ENCODE results near the gene ZNF317.

ZNF317 gene

GRCh38 chr19:9159891-9160290 lies 19.7 kb downstream of the ZNF317 start (continued):
- TF ChIP-seq INSM2 (tag by site-specific recombination; IDR thresholded peaks at IDR 0.05): no peak

GRCh38 chr19:9161427-9161826 lies 21.2 kb downstream of the ZNF317 start:
- no peak overlapping the region for H3K4me3 ChIP-seq (ENCODE audit: low read depth, low read length)
- CTCF ChIA-PET: interaction anchor here (0.6 kb wide), 1 partner anchor 443 kb away, joined by 3 read pairs; no protein-coding TSS in a partner anchor
- POLR2A ChIA-PET: no interaction called here
- no peaks in the 10 kb centered on the region for H3K4me1 ChIP-seq (ENCODE audit: control insufficient read depth, insufficient read depth, low read length)
- no peak for TF ChIP-seq ZNF623 (tag by site-specific recombination; IDR thresholded peaks at IDR 0.05)
- TF ChIP-seq GLIS2 (tag by site-specific recombination; IDR thresholded peaks at IDR 0.05): no peak
- TF ChIP-seq ZNF473 (tag by site-specific recombination; IDR thresholded peaks at IDR 0.05): no peak
- TF ChIP-seq YY2 (tag by site-specific recombination; IDR thresholded peaks at IDR 0.05): no peak
- TF ChIP-seq ATF2 (tag by site-specific recombination; IDR thresholded peaks at IDR 0.05; ENCODE audit: low read depth): no peak
- no peak for TF ChIP-seq ZNF621 (tag by site-specific recombination; IDR thresholded peaks at IDR 0.05)
- no peak for TF ChIP-seq ZBTB49 (tag by site-specific recombination; IDR thresholded peaks at IDR 0.05; ENCODE audit: low read depth)
- TF ChIP-seq HOXD13 (CRISPR knock-in tag; IDR thresholded peaks at IDR 0.05; ENCODE audit: borderline replicate concordance): no peak
- TF ChIP-seq ZNF175 (tag by site-specific recombination; IDR thresholded peaks at IDR 0.05): no peak
- no peak for TF ChIP-seq ZNF654 (tag by site-specific recombination; IDR thresholded peaks at IDR 0.05; ENCODE audit: low read depth)
- TF ChIP-seq ZNF747 (tag by site-specific recombination; IDR thresholded peaks at IDR 0.05): no peak
- TF ChIP-seq ZNF362 (tag by site-specific recombination; IDR thresholded peaks at IDR 0.05): no peak
- no peak for TF ChIP-seq ZNF785 (tag by site-specific recombination; IDR thresholded peaks at IDR 0.05)
- TF ChIP-seq ZNF768 (tag by site-specific recombination; IDR thresholded peaks at IDR 0.05): no peak
- no peak for TF ChIP-seq ZBTB1 (tag by site-specific recombination; IDR thresholded peaks at IDR 0.05)
- no peak for TF ChIP-seq ZNF585B (tag by site-specific recombination; IDR thresholded peaks at IDR 0.05)
- peaks cover 52 to 87% of the 10 kb centered on the region in 2 experiments for H3K36me3 ChIP-seq (ENCODE audit: control insufficient read depth in 2 of 2, insufficient read depth in 1 of 2, low read length in 2 of 2)
- H3K9me3 ChIP-seq (ENCODE audit: control insufficient read depth, insufficient read depth, low read depth, low read length): peaks cover 2% of the 10 kb centered on the region
- H3K27ac ChIP-seq (ENCODE audit: extremely low read depth, low read depth, low read length): no peak overlapping the region

GRCh38 chr19:9165261-9165660 lies 25.1 kb downstream of the ZNF317 start:
- ChIA-PET POLR2A (no interaction called here), CTCF (no interaction called here)
- Histone ChIP-seq H3K9me3 (ENCODE audit: control insufficient read depth, insufficient read depth, low read depth, low read length) (peaks cover 2% of the 10 kb centered on the region), H3K4me1 (ENCODE audit: control insufficient read depth, insufficient read depth, low read length) (no peaks in the 10 kb centered on the region), H3K36me3 (ENCODE audit: control insufficient read depth in 2 of 2, insufficient read depth in 1 of 2, low read length in 2 of 2) (peaks cover 24 to 50% of the 10 kb centered on the region in 2 experiments), H3K27ac (ENCODE audit: extremely low read depth, low read depth, low read length) (no peak overlapping the region), H3K4me3 (ENCODE audit: low read depth, low read length) (no peak overlapping the region)
- TF ChIP-seq ZNF776 (tag by site-specific recombination; IDR thresholded peaks at IDR 0.05; ENCODE audit: borderline replicate concordance) (no peak), ZNF768 (tag by site-specific recombination; IDR thresholded peaks at IDR 0.05) (no peak), ZNF366 (tag by site-specific recombination; conservative IDR thresholded peaks at IDR 0.05) (no peak), ZNF571 (tag by site-specific recombination; IDR thresholded peaks at IDR 0.05) (no peak), ZNF248 (tag by site-specific recombination; IDR thresholded peaks at IDR 0.05) (no peak), ZNF148 (tag by site-specific recombination; IDR thresholded peaks at IDR 0.05; ENCODE audit: borderline replicate concordance) (no peak), ZNF623 (tag by site-specific recombination; IDR thresholded peaks at IDR 0.05) (no peak), ZSCAN23 (tag by site-specific recombination; IDR thresholded peaks at IDR 0.05) (no peak), ZNF423 (tag by site-specific recombination; IDR thresholded peaks at IDR 0.05) (no peak), HOXA7 (CRISPR knock-in tag; IDR thresholded peaks at IDR 0.05; ENCODE audit: borderline replicate concordance) (no peak), ZNF274 (IDR thresholded peaks at IDR 0.05; ENCODE audit: low read length) (no peak), ZNF274 (tag by site-specific recombination; IDR thresholded peaks at IDR 0.05; ENCODE audit: borderline replicate concordance) (no peak), GLIS2 (tag by site-specific recombination; IDR thresholded peaks at IDR 0.05) (no peak)

Data from HEK293 (cell line).